Liver (tissue), 3 donors: ENCODE results near the gene CNTN5.

ENCODE experiments used
- EGR1 ChIP-seq, 2 donors: IDR thresholded peaks; 2 replicates each; pipeline ENCODE4 v1.6.1; 2016 to 2018; ENCODE audit warnings: antibody characterized with exemption in 2 of 2, low read depth in 2 of 2
- FOXA1 ChIP-seq: IDR thresholded peaks from 2 replicates; pipeline ENCODE4 v1.6.1; 2016; ENCODE audit warnings: antibody characterized with exemption
- GABPA ChIP-seq, 2 donors: IDR thresholded peaks in 1 of 2; conservative IDR thresholded peaks in 1 of 2; 2 replicates each; pipeline ENCODE4 v1.6.1; 2016; ENCODE audit warnings: antibody characterized with exemption in 2 of 2, mild to moderate bottlenecking in 1 of 2, moderate library complexity in 1 of 2
- TAF1 ChIP-seq: conservative IDR thresholded peaks from 2 replicates; pipeline ENCODE4 v1.6.1; 2016; ENCODE audit warnings: antibody characterized with exemption, mild to moderate bottlenecking
- YY1 ChIP-seq: IDR thresholded peaks from 2 replicates; pipeline ENCODE4 v1.6.1; 2016; ENCODE audit warnings: antibody characterized with exemption, mild to moderate bottlenecking
- TF ChIP-seq, protein P1 (sequence below): fragments of 150-350 bp; IDR thresholded peaks from 2 replicates; pipeline ENCODE4 v1.5.1; 2017; ENCODE audit warnings: improper control_type of control experiment, low read depth, low read length; ENCODE audit not compliant: missing input control
- TF ChIP-seq, protein P2 (sequence below): IDR thresholded peaks from 2 replicates; pipeline ENCODE4 v1.6.1; 2016; ENCODE audit warnings: antibody characterized with exemption, mild to moderate bottlenecking
- TF ChIP-seq, protein P3 (sequence below): IDR thresholded peaks from 2 replicates; pipeline ENCODE4 v1.6.1; 2016; ENCODE audit warnings: antibody characterized with exemption
- donor health status: healthy.
- donor health status: healthy.

DNA sequence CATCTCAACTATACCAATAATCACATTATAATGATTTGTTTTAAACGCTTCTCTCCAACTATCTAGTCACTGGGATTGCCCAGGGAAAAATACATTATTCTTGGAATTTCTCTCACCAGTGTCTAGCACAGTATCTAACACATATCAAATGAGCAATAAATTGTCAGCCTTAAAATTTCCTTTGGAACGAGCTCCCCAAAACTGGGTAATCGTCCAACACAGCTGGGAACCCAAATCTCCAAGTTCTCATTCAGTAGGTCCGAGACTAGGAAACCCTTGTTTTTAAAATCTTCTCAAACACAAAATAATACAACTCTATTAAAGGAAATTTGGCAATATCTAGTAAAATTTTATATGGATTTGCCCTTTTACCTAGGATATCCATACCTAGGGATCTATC is 1338.5 kb downstream of the CNTN5 start:
- TF ChIP-seq, protein P1, sequence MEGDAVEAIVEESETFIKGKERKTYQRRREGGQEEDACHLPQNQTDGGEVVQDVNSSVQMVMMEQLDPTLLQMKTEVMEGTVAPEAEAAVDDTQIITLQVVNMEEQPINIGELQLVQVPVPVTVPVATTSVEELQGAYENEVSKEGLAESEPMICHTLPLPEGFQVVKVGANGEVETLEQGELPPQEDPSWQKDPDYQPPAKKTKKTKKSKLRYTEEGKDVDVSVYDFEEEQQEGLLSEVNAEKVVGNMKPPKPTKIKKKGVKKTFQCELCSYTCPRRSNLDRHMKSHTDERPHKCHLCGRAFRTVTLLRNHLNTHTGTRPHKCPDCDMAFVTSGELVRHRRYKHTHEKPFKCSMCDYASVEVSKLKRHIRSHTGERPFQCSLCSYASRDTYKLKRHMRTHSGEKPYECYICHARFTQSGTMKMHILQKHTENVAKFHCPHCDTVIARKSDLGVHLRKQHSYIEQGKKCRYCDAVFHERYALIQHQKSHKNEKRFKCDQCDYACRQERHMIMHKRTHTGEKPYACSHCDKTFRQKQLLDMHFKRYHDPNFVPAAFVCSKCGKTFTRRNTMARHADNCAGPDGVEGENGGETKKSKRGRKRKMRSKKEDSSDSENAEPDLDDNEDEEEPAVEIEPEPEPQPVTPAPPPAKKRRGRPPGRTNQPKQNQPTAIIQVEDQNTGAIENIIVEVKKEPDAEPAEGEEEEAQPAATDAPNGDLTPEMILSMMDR = no peak
- TF ChIP-seq GABPA (IDR thresholded peaks at IDR 0.05 in 1 of 2, conservative IDR thresholded peaks at IDR 0.05 in 1 of 2) (no peak), FOXA1 (no peak), YY1 (no peak), TAF1 (no peak), EGR1 (IDR thresholded peaks at IDR 0.05; ENCODE audit: low read depth in 2 of 2) (no peak)
- TF ChIP-seq, protein P2, sequence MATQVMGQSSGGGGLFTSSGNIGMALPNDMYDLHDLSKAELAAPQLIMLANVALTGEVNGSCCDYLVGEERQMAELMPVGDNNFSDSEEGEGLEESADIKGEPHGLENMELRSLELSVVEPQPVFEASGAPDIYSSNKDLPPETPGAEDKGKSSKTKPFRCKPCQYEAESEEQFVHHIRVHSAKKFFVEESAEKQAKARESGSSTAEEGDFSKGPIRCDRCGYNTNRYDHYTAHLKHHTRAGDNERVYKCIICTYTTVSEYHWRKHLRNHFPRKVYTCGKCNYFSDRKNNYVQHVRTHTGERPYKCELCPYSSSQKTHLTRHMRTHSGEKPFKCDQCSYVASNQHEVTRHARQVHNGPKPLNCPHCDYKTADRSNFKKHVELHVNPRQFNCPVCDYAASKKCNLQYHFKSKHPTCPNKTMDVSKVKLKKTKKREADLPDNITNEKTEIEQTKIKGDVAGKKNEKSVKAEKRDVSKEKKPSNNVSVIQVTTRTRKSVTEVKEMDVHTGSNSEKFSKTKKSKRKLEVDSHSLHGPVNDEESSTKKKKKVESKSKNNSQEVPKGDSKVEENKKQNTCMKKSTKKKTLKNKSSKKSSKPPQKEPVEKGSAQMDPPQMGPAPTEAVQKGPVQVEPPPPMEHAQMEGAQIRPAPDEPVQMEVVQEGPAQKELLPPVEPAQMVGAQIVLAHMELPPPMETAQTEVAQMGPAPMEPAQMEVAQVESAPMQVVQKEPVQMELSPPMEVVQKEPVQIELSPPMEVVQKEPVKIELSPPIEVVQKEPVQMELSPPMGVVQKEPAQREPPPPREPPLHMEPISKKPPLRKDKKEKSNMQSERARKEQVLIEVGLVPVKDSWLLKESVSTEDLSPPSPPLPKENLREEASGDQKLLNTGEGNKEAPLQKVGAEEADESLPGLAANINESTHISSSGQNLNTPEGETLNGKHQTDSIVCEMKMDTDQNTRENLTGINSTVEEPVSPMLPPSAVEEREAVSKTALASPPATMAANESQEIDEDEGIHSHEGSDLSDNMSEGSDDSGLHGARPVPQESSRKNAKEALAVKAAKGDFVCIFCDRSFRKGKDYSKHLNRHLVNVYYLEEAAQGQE = no peak
- TF ChIP-seq, protein P3, sequence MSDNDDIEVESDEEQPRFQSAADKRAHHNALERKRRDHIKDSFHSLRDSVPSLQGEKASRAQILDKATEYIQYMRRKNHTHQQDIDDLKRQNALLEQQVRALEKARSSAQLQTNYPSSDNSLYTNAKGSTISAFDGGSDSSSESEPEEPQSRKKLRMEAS = no peak
